HG03025 (cell line): ENCODE measurements around the gene TTC17.
"Not testable (repeated sequence)": the region's sequence is repeated elsewhere in the genome, so short reads cannot be mapped to it uniquely, and the experiment has no call there.

Source experiments
- ATAC-seq: cut with Tn5 transposase; IDR thresholded peaks from one replicate; pipeline ENCODE4 v1.9.1; 2021; ENCODE audit warnings: mild to moderate bottlenecking, moderate library complexity; ENCODE audit not compliant: unreplicated experiment, low FRiP score

Gene TTC17, protein sequence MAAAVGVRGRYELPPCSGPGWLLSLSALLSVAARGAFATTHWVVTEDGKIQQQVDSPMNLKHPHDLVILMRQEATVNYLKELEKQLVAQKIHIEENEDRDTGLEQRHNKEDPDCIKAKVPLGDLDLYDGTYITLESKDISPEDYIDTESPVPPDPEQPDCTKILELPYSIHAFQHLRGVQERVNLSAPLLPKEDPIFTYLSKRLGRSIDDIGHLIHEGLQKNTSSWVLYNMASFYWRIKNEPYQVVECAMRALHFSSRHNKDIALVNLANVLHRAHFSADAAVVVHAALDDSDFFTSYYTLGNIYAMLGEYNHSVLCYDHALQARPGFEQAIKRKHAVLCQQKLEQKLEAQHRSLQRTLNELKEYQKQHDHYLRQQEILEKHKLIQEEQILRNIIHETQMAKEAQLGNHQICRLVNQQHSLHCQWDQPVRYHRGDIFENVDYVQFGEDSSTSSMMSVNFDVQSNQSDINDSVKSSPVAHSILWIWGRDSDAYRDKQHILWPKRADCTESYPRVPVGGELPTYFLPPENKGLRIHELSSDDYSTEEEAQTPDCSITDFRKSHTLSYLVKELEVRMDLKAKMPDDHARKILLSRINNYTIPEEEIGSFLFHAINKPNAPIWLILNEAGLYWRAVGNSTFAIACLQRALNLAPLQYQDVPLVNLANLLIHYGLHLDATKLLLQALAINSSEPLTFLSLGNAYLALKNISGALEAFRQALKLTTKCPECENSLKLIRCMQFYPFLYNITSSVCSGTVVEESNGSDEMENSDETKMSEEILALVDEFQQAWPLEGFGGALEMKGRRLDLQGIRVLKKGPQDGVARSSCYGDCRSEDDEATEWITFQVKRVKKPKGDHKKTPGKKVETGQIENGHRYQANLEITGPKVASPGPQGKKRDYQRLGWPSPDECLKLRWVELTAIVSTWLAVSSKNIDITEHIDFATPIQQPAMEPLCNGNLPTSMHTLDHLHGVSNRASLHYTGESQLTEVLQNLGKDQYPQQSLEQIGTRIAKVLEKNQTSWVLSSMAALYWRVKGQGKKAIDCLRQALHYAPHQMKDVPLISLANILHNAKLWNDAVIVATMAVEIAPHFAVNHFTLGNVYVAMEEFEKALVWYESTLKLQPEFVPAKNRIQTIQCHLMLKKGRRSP

DNA sequence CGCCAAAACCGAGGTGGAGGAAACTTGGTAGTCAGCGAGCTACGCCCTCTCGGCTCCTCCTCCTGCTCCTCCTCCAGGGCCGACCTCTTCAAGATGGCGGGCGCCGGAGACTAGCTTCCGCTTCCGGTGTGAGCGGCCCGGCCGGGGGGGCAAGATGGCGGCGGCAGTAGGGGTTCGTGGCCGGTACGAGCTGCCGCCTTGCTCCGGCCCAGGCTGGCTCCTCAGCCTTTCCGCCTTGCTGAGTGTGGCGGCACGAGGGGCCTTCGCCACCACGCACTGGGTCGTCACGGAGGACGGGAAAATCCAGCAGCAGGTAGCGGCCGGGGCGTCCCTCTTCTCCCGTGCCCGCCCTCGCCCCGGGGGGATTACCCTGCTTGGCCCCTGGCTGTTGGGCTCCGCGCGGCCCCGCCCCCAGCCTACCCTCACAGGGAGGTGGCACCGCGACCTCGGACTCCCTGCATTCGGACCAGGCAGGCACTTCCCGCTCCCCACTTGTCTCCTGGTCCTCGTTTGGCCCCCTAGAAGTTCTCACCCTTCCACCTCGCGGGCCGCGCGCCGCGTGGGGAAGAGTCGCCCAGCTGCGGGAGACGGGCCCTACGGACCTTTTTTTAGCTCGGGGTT lies at the start of gene TTC17:
Gene TTC17 (plus strand): TSS at position 120 of the 621 bp plus-strand sequence. CDS start 35 bp downstream, at position 155.
- ATAC-seq = peak; percentile 88

- ATAC-seq = peak; percentile 99
Observed at GRCh38 chr11:43311791-43312607, 46.7 kb upstream of the TTC17 start, which contains the start of gene API5. Gene API5, plus strand, starts transcription at chr11:43311996. Its CDS starts 132 bp downstream, at chr11:43312128.

DNA sequence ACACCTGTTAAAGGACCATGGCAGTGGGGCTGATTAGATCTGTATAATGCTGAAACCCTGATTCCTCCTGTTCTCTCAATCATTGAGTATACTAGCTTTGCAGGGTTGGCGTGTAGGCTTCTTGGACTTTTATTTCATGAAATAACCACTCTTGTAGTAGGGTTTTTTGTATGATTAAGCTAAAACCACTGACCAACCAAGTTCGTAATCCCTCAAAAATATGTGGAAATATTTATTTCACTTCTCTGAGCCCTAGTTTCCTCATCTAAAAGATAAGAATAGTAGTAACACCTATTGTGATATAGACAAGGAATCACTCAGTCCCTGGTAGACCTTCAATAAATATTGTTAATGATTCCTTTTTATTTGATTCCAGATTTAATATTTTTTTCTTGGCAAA lies 42.8 kb upstream of the TTC17 start:
- ATAC-seq = no peak

GRCh38 chr11:43316451-43316850 lies 42.3 kb upstream of the TTC17 start:
- ATAC-seq = no peak

- no peak for ATAC-seq
Observed at GRCh38 chr11:43327987-43328386, 30.7 kb upstream of the TTC17 start.

- ATAC-seq = no peak
Observed at GRCh38 chr11:43328482-43328881, 30.2 kb upstream of the TTC17 start.

GRCh38 chr11:43341159-43341558 lies 17.6 kb upstream of the TTC17 start:
- ATAC-seq = no peak

- not testable (repeated sequence) for ATAC-seq
Observed at GRCh38 chr11:43351426-43351825, 7.3 kb upstream of the TTC17 start.

DNA sequence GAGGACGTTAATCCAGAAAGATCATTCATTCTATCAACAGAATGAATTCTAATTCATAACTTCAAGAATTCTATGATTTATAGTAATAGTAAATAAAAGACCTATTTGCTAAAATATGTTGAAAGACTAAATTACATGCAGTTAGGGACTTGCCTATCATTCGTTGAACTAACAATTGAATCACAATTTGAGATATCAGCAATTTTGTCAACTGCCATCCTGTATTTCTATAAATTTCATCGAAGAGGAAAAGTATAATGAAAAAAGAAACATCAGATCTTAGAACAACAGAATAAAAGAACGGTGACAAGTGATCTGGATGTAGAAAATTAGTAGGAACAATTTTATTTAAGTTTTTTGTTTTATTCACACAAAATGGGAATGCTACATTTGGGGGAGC lies 4.4 kb upstream of the TTC17 start:
- ATAC-seq = no peak

GRCh38 chr11:43356336-43356735 lies 2.4 kb upstream of the TTC17 start:
- no peak for ATAC-seq

DNA sequence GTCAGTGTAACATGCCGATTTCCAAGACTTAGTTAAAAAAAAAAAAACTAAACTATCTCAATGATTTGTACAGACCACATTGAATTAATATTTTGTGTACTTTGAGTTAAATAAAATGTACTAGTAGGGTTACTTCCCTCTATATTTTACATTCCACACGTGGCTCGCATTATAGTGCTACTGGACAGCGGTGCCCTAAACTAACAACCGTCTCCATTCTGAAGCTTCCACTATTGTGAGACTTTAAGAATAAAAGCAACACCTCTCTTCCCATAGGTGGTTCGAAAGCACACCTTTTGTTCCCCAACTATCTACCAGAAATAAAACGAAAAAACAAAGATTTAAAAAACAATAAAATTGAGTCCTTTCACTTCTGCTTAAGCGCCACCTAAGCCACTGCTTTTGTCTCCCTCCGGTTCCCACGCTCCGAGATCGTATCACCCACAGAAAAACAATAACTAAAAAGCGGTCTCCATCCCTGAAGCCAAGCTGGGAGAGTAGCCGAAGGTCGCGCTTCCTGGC lies 380 bp upstream of the TTC17 start:
- no peak for ATAC-seq

DNA sequence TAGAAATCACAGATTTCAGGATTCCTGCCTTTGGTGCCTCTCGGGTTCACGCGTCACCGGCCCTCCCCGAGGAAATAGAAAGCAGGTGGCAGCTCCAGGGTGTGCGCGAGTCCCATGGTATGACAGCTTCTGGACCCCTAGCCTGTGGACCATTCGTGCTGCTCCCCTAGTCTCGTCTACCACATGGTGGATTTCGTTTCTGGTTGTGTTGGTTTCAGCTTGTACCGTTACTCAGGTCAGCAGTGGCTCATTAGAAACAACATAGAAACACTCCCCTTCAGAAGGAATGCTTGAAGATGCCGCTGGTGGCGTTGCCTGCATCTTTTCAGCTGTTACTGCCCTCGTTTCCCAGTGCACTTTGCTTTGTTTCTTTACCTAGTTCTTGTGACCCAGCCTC lies 700 bp downstream of the TTC17 start:
- peak; percentile 60 for ATAC-seq

- no peak for ATAC-seq
Observed at GRCh38 chr11:43360361-43361032, 1.8 kb downstream of the TTC17 start.

DNA sequence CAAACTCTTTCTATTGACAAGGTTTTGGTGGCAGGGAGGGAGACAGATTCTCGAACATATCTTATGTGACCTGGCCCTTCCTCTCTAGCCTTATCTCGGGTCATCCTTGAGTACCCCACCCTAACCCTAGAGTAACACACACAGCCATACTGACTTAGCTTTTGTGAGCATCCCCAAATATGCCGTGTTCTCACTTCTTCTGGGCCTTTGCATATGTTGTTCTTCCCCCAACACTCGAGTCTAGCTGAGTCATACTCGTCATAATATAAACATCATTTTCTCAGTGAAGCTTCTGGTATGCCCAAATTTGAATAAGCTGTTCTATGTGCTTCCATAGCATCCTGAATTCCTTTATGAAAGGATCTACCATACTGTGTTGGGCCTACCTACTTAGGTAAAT lies 8.0 kb downstream of the TTC17 start:
- no peak for ATAC-seq

- ATAC-seq = no peak
Observed at GRCh38 chr11:43367382-43368178, 8.9 kb downstream of the TTC17 start.

DNA sequence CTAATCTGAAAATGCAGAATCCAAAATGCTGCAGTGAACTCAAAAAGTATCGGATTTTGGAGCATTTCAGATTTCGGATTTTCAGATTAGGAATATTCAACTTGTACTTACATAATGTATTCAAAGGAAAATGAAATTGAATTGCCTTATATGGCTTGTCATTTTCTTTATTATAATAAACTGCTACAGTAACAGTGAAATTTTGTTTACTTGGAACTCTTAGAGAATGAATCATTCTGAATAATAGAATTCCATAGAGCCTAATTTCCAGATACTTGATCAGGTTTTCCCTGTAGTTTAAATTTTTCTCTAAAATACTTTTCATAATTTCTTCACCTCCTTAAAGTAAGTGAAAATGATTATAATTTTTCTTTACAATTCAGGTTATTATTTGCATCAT lies 17.3 kb downstream of the TTC17 start:
- ATAC-seq = no peak

GRCh38 chr11:43376594-43376993 lies 17.9 kb downstream of the TTC17 start:
- ATAC-seq = no peak

DNA sequence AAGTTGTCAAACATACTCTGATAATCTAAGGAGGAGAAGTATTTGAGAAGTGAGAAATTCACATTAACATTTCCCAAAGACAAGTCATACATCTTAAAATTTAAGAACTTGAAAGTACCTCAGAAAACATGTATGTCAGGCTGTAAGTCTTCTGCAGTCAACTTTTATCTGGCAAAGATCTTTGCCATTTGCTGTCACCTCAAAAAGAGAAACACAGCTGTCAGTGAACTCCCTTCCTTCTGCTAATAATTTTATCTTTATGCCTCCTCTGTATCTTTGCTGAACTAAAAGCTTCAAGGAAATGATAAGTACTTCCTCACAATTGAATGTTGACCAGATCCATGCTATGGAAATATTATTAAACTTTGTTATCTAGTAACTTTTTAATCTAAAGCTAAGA lies 18.7 kb downstream of the TTC17 start:
- no peak for ATAC-seq
